ENCODE data around the gene GGT5.

Gene GGT5

DNA sequence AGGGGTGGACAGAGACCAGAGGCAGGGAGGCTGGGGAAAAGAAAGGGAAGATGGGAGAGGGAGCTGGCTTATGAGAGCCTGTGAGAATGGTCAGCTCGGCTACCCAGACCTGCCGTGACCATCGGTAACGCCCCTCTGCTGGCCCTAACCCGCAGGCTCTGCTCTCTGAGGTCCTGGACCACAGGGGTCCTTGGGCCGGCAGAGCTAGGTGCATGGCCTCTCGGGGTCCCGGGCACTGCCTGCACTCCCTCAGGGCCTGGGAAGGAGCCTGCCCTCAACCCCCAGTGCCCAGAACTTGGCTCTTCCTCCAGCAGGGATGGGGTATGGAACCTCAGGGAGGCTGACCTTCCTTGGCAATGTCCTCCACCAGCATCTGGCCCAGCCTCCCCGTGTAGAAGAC is 13.2 kb downstream of the GGT5 start:
- ChIA-PET CTCF (interaction anchor here (0.7 to 5.4 kb wide), 18 partner anchors 10 to 461 kb away, joined by 3 to 67 read pairs (median 4); partner anchors contain the start of genes GGT5, GSTT4, SPECC1L and SUSD2), POLR2A (no interaction called here)
- no peak for DNase-seq (ENCODE audit: extremely low spot score)
- TF ChIP-seq, protein P1, sequence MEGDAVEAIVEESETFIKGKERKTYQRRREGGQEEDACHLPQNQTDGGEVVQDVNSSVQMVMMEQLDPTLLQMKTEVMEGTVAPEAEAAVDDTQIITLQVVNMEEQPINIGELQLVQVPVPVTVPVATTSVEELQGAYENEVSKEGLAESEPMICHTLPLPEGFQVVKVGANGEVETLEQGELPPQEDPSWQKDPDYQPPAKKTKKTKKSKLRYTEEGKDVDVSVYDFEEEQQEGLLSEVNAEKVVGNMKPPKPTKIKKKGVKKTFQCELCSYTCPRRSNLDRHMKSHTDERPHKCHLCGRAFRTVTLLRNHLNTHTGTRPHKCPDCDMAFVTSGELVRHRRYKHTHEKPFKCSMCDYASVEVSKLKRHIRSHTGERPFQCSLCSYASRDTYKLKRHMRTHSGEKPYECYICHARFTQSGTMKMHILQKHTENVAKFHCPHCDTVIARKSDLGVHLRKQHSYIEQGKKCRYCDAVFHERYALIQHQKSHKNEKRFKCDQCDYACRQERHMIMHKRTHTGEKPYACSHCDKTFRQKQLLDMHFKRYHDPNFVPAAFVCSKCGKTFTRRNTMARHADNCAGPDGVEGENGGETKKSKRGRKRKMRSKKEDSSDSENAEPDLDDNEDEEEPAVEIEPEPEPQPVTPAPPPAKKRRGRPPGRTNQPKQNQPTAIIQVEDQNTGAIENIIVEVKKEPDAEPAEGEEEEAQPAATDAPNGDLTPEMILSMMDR (IDR thresholded peaks at IDR 0.05; ENCODE audit: control extremely low read depth, extremely low read depth, low read depth, missing control alignments): no peak

DNA sequence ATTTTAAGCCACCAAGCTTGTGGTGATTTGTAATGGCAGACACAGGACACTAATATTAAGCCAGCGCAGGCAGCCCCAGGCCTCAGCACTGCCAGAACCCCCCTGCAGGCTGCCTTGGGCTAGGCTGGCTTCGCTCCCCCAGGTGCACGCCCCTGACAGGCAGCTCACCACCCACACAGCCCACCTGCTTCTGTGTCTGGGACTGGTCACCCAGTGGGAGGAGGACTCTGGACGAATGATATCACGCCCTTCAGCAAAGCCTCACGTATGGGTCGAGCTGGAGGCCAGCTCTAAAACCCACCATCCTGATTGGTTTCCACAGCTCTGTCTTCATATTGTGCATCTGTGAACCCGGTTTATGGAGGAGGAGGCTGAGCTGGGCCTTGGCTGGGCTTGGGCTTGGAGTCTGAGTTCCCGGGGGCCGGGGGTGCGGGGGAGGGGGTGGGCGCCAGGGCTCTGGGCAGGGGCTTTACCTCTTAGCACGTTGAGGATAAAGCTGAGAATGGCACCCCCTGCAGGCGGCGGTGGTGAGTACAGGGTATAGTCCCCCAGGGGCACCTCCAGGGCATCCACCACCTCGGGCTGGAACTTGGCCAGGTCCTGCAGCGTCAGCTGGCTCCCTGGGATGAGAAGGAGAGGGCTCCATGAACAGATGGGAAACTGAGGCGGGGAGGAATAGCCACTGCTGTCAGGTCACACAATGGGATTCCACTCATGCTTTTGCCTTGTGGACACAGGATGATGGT is 13.8 kb downstream of the GGT5 start:
- DNase-seq (ENCODE audit: extremely low spot score): peak; percentile 76
- POLR2A ChIA-PET: no interaction called here
- TF ChIP-seq, protein P1 (IDR thresholded peaks at IDR 0.05; ENCODE audit: control extremely low read depth, extremely low read depth, low read depth, missing control alignments): peak; percentile 63
- CTCF ChIA-PET: interaction anchor here (0.7 to 5.4 kb wide), 20 partner anchors 11 to 460 kb away, joined by 3 to 67 read pairs (median 4); partner anchors contain the start of genes GGT5, GSTT4, SPECC1L and SUSD2

DNA sequence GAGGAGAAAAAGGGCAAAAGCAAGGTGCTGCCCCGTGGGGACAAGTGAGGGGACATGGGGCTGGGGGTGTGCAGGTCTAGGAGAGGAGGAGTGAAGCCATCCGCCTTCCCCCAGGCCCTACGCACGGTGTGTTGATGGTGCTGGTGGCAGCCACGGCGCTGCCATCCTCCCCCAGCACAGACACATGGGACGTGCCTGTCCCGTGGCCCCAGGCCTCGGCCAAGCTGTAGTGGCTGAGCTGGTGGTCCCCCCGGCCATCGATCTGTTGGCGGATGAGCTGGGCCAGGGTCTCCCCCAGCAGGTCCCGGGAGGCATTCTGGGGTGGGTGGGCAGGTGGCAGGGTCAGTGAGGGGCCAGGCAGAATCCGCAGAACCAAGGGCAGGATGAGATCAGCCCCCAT is 18.9 kb downstream of the GGT5 start:
- POLR2A ChIA-PET: interaction anchor here (0.7 kb wide), 1 partner anchor 103 kb away, joined by 3 read pairs; no protein-coding TSS in a partner anchor
- TF ChIP-seq, protein P1 (IDR thresholded peaks at IDR 0.05; ENCODE audit: control extremely low read depth, extremely low read depth, low read depth, missing control alignments): no peak
- no peak for DNase-seq (ENCODE audit: extremely low spot score)
- CTCF ChIA-PET: interaction anchor here (1.1 to 1.4 kb wide), 3 partner anchors 10 to 36 kb away, joined by 3 to 4 read pairs (median 4); no protein-coding TSS in a partner anchor

DNA sequence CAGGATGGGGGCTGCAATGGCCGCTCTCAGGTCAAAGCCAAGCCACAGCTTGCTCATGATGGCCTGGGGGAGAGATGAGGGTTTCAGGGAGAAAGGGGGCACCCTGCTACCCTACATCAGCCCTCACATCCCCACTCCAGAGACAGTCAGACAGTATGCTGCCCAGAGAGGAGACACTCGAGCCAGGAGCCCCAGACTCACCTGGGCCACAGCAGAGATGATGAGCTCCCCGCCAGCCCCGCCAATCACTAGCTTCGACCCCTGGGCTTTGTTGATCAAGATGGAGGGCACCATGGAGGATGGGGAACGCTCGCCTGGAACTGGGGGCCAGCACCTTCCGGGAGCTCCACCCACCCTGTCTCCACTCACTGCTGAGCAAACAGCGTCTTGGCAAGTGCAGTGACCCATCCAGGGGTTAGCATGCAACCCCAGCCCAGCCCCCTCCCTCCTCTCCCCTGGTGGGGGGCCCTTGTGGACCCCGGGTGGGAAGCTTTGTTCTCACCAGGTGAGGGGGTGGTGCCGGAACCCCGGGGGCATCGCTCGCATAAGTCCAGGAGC is 19.8 kb downstream of the GGT5 start:
- CTCF ChIA-PET: interaction anchor here (1.1 kb wide), 1 partner anchor 18 kb away, joined by 4 read pairs; no protein-coding TSS in a partner anchor
- no peak for DNase-seq (ENCODE audit: extremely low spot score)
- TF ChIP-seq, protein P1 (IDR thresholded peaks at IDR 0.05; ENCODE audit: control extremely low read depth, extremely low read depth, low read depth, missing control alignments): no peak
- POLR2A ChIA-PET: no interaction called here

DNA sequence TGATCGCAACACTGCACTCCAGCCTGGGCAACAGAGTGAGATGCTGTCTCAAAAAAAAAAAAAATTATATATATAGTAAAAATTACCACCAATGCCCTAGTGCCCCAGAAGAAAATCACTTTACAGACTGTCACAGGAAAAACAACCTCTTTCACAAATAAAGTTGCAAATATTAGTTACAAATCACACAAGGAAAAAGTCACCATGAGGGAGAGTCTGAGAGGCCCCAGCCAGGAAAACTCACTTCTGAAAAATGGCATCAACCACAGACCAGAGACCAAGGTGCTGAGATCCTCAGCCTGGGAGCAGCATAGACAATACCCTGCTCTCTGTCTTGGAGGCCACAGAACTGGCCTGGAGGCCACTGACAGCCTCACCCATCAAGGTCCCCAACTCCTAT is 20.4 kb downstream of the GGT5 start:
- TF ChIP-seq, protein P1 (IDR thresholded peaks at IDR 0.05; ENCODE audit: control extremely low read depth, extremely low read depth, low read depth, missing control alignments): no peak
- CTCF ChIA-PET: no interaction called here
- DNase-seq (ENCODE audit: extremely low spot score): no peak
- POLR2A ChIA-PET: no interaction called here

DNA sequence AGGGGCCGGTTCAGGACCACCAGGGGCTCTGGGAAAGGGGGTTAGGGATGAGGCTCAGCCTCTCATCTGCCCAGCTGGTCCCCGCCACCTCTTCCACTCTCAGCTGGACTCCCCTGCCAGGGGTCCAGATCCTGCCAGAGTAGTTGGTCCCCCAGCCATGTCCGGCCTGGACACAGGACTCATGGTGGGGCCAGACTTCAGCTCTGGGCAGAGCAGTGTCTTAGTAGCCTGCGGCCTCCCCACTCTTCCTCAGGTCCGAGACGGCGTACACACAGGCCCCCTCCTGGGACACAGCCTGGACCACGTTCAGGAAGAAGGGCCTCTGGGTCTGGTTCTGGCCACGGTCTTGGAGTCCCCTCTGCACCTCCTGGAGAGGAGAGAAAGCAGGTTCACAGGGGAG is 25.1 kb downstream of the GGT5 start:
- ChIA-PET CTCF (interaction anchor here (9.6 kb wide), 1 partner anchor 11 kb away, joined by 67 read pairs; no protein-coding TSS in a partner anchor), POLR2A (no interaction called here)
- no peak for DNase-seq (ENCODE audit: extremely low spot score)
- TF ChIP-seq, protein P1 (IDR thresholded peaks at IDR 0.05; ENCODE audit: control extremely low read depth, extremely low read depth, low read depth, missing control alignments): no peak

All from GM10248 (cell line).